Measurements from ENCODE around the gene HABP2.
A peak's percentile ranks its signal among the peaks of the same experiment; 100 is the strongest.

Gene HABP2

GRCh38 chr10:113552701-113553100, at the start of gene HABP2:
Gene HABP2 (plus strand): TSS chr10:113553053. CDS start chr10:113553122, 69 bp downstream.
- no peak for DNase-seq (ENCODE audit: low spot score)

- DNase-seq (ENCODE audit: low spot score) = peak; percentile 24
Observed at GRCh38 chr10:113503930-113504329, 48.9 kb upstream of the HABP2 start.

- no peak for DNase-seq (ENCODE audit: low spot score)
Observed at GRCh38 chr10:113504423-113504822, 48.4 kb upstream of the HABP2 start.

- DNase-seq (ENCODE audit: low spot score) = no peak
Observed at GRCh38 chr10:113506476-113506875, 46.4 kb upstream of the HABP2 start.

- DNase-seq (ENCODE audit: low spot score) = no peak
Observed at GRCh38 chr10:113511419-113511818, 41.4 kb upstream of the HABP2 start.

- DNase-seq (ENCODE audit: low spot score) = no peak
Observed at GRCh38 chr10:113515161-113515560, 37.7 kb upstream of the HABP2 start.

GRCh38 chr10:113515601-113516000, 37.3 kb upstream of the HABP2 start:
- no peak for DNase-seq (ENCODE audit: low spot score)

- DNase-seq (ENCODE audit: low spot score) = no peak
Observed at GRCh38 chr10:113516061-113516460, 36.8 kb upstream of the HABP2 start.

- DNase-seq (ENCODE audit: low spot score) = no peak
Observed at GRCh38 chr10:113517165-113517900, 35.5 kb upstream of the HABP2 start.

- no peak for DNase-seq (ENCODE audit: low spot score)
Observed at GRCh38 chr10:113517901-113518260, 35.0 kb upstream of the HABP2 start.

- DNase-seq (ENCODE audit: low spot score) = no peak
Observed at GRCh38 chr10:113518415-113518814, 34.4 kb upstream of the HABP2 start.

- DNase-seq (ENCODE audit: low spot score) = no peak
Observed at GRCh38 chr10:113518816-113519591, 33.8 kb upstream of the HABP2 start.

- DNase-seq (ENCODE audit: low spot score) = no peak
Observed at GRCh38 chr10:113519681-113520115, 33.2 kb upstream of the HABP2 start.

GRCh38 chr10:113520261-113520660, 32.6 kb upstream of the HABP2 start:
- DNase-seq (ENCODE audit: low spot score) = no peak

GRCh38 chr10:113520690-113521474, 32.0 kb upstream of the HABP2 start:
- peak; percentile 81 for DNase-seq (ENCODE audit: low spot score)

GRCh38 chr10:113521475-113521795, 31.4 kb upstream of the HABP2 start:
- no peak for DNase-seq (ENCODE audit: low spot score)

- DNase-seq (ENCODE audit: low spot score) = no peak
Observed at GRCh38 chr10:113522460-113522859, 30.4 kb upstream of the HABP2 start.

GRCh38 chr10:113523071-113523470, 29.8 kb upstream of the HABP2 start:
- DNase-seq (ENCODE audit: low spot score) = no peak

- no peak for DNase-seq (ENCODE audit: low spot score)
Observed at GRCh38 chr10:113523628-113524027, 29.2 kb upstream of the HABP2 start.

GRCh38 chr10:113524120-113524519, 28.7 kb upstream of the HABP2 start:
- no peak for DNase-seq (ENCODE audit: low spot score)

- DNase-seq (ENCODE audit: low spot score) = no peak
Observed at GRCh38 chr10:113524539-113525490, 28.0 kb upstream of the HABP2 start.

- DNase-seq (ENCODE audit: low spot score) = no peak
Observed at GRCh38 chr10:113525713-113526112, 27.1 kb upstream of the HABP2 start.
